Psoas muscle (tissue), 8 donors: Measurements from ENCODE around the gene GRK7. TPM values are rescaled to one million over a fixed set of nuclear protein-coding genes. Genes with fewer than 3 reads are reported as not detected.

Experiments used
- ATAC-seq, 4 donors: fragments of 200-7000 bp; cut with Tn5 transposase; one replicate each; pipeline ENCODE4 v1.9.1; 2020; ENCODE audit warnings: moderate library complexity in 3 of 4, mild to moderate bottlenecking in 2 of 4
- DNase-seq, 2 donors: peaks; one replicate each; pipeline ENCODE4 v3.0.0-alpha.2; 2020
- H3K27ac ChIP-seq: fragments of 200-600 bp; one replicate; pipeline ENCODE4 v1.8.0; 2022
- H3K27me3 ChIP-seq, 3 donors: fragments of 200-600 bp in 1 of 3; one replicate each; pipeline versions ENCODE4 v1.6.1 to v1.8.0; 2013 to 2022; ENCODE audit warnings: low read length in 2 of 3, mild to moderate bottlenecking in 2 of 3, moderate library complexity in 1 of 3; ENCODE audit not compliant: insufficient read depth in 3 of 3
- H3K36me3 ChIP-seq, 2 donors: fragments of 200-600 bp in 1 of 2; one replicate each; pipeline versions ENCODE4 v1.6.1 to v1.8.0; 2013 to 2022; ENCODE audit warnings: low read depth in 1 of 2, mild to moderate bottlenecking in 1 of 2, moderate library complexity in 1 of 2; ENCODE audit not compliant: insufficient read depth in 1 of 2
- H3K4me1 ChIP-seq: fragments of 200-600 bp; one replicate; pipeline ENCODE4 v1.8.0; 2022
- H3K4me3 ChIP-seq: fragments of 200-600 bp; one replicate; pipeline ENCODE4 v1.8.0; 2022; ENCODE audit warnings: mild to moderate bottlenecking
- H3K9me3 ChIP-seq: fragments of 200-600 bp; one replicate; pipeline ENCODE4 v1.8.0; 2022
- WGBS, 3 donors: extraction: QIAGEN DNeasy Blood & Tissue Kit; methylation state at CpG; one replicate each; pipeline versions ENCODE4 v1.1.6 to v1.1.7; 2013; 5-methylcytosine and 5-hydroxymethylcytosine counted together
- intact Hi-C, 2 donors: fragments of 100-400 bp; cut with DNase I; formaldehyde crosslinking; loops; one replicate each; pipeline versions ENCODE4 v1.11.0 to v1.14.2; 2022
- polyA plus RNA-seq, 3 donors: library from polyadenylated mRNA; stranded (reverse); fragments of 200-250 nt; gene quantifications; one replicate each; pipeline ENCODE4 v1.2.3, GENCODE V29; 2013
- total RNA-seq, 4 donors: library from RNA; stranded (reverse); fragmentation: NEBNext Ultra II Directional in 2 of 4; extraction: Animal tissue kit (Norgen Biotek cat#: 25700) in 2 of 4; gene quantifications; one replicate each; pipeline versions ENCODE4 v1.2.1 to v1.2.4, GENCODE V29; 2021 to 2023
- TF ChIP-seq, protein P1 (sequence below): fragments of 200-600 bp; IDR thresholded peaks from one replicate; pipeline ENCODE4 v1.8.0; 2022; ENCODE audit warnings: antibody characterized with exemption
- donor health status: healthy with polysubstance abuse.
- donor health status: DM: no; HTN: no; CAD: no; lungs with moderate emphysema.
- donor health status: Bipolar disorder and iron deficiency.
- donor health status: healthy.
- donor health status: DM: yes; HTN: yes; CAD: no.
- donor health status: DM: no; HTN: no; CAD: no.
- donor health status: DM: no; HTN: no; CAD: no.
- donor health status: DM: yes; HTN: yes; CAD: no.

Gene GRK7
- total and polyA plus RNA-seq, 7 donors = 0.04 to 0.64 (median 0.11) TPM; not detected in 3

DNA sequence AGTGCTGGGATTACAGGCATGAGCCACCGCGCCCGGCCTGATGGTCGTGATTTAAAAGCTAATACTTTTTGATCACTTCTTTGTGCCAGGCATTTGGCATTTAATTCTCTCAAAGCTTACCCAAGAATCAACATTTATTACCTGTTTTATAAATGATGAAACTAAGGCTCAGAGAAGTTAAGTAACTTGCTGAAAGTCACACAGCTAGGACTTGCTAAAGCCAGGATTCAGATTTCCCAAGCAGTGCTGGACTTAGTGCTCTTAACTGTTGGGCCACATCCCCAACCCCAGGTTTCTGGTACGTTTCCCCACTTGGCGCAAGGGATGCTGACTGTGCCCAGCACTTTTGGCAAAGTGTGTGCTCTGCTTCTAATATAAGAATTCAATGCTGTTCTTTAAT, 10.5 kb downstream of the GRK7 start:
- intact Hi-C loops = no loop called here
- WGBS, 3 donors = 88 to 93% (median 89%) methylated on average over 6 of the region's 6 CpGs
- Histone ChIP-seq H3K27me3 (peaks cover 0 to 3% (median 0%) of the 10 kb centered on the region in 3 donors), H3K4me1 (no peaks in the 10 kb centered on the region), H3K9me3 (no peaks in the 10 kb centered on the region), H3K4me3 (no peak overlapping the region), H3K36me3 (no peaks in the 10 kb centered on the region), H3K27ac (no peak overlapping the region)
- ATAC-seq = no peak
- DNase-seq = no peak
- TF ChIP-seq, protein P1, sequence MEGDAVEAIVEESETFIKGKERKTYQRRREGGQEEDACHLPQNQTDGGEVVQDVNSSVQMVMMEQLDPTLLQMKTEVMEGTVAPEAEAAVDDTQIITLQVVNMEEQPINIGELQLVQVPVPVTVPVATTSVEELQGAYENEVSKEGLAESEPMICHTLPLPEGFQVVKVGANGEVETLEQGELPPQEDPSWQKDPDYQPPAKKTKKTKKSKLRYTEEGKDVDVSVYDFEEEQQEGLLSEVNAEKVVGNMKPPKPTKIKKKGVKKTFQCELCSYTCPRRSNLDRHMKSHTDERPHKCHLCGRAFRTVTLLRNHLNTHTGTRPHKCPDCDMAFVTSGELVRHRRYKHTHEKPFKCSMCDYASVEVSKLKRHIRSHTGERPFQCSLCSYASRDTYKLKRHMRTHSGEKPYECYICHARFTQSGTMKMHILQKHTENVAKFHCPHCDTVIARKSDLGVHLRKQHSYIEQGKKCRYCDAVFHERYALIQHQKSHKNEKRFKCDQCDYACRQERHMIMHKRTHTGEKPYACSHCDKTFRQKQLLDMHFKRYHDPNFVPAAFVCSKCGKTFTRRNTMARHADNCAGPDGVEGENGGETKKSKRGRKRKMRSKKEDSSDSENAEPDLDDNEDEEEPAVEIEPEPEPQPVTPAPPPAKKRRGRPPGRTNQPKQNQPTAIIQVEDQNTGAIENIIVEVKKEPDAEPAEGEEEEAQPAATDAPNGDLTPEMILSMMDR = no peak

DNA sequence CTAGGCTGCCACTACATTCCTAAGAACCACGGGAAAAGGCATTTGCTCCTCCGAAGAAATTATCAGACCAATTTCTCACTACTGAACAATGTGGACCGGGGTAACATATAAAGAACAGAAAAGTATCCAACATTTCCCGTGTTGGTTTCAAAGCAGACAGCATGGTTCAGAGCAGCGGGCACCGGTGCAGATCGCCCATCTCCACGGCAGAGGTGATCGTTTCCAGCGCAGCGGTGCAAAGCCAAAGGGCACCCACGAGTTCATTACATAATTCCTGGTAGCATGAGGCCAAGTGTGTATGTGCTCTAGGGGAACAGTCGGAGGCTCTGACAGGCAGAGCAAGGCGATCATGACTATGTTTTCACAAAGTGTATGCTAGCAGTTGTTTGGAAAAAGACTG, 13.2 kb downstream of the GRK7 start:
- no peak overlapping the region for H3K4me3 ChIP-seq
- no peaks in the 10 kb centered on the region for H3K36me3 ChIP-seq
- DNase-seq (no peak), ATAC-seq (no peak)
- no peaks in the 10 kb centered on the region for H3K4me1 ChIP-seq
- H3K9me3 ChIP-seq = no peaks in the 10 kb centered on the region
- H3K27ac ChIP-seq = no peak overlapping the region
- WGBS, 3 donors = 88 to 92% (median 88%) methylated on average over 14 of the region's 14 CpGs
- TF ChIP-seq, protein P1 = no peak
- intact Hi-C loops = no loop called here
- H3K27me3 ChIP-seq = no peaks in the 10 kb centered on the region

DNA sequence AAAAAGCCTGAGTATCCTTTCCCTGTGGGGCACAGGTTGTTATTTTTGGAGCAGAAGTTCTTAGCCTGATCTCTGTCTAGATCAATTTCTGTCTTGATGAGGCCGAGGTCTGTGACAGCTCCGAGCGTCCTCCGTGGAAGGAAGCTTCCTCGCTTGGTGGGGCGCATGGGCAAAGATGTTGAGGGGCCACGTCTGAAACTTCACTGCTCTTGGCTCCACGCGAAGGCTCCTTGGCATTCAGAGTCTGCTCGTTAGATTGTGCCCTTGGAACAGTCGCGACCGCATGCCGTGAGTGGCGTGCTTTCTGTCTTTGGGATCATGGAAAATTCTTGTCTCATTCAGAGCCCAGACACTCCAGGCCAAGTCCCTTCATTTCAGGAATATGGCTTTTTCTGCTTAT, 13.7 kb downstream of the GRK7 start:
- Histone ChIP-seq H3K27me3 (no peaks in the 10 kb centered on the region), H3K4me1 (no peaks in the 10 kb centered on the region), H3K27ac (no peak overlapping the region), H3K4me3 (no peak overlapping the region), H3K9me3 (no peaks in the 10 kb centered on the region), H3K36me3 (no peaks in the 10 kb centered on the region)
- WGBS, 3 donors = 79 to 88% (median 86%) methylated on average over 15 of the region's 15 CpGs
- intact Hi-C loops = no loop called here
- TF ChIP-seq, protein P1 = no peak
- DNase-seq = no peak
- ATAC-seq = no peak

DNA sequence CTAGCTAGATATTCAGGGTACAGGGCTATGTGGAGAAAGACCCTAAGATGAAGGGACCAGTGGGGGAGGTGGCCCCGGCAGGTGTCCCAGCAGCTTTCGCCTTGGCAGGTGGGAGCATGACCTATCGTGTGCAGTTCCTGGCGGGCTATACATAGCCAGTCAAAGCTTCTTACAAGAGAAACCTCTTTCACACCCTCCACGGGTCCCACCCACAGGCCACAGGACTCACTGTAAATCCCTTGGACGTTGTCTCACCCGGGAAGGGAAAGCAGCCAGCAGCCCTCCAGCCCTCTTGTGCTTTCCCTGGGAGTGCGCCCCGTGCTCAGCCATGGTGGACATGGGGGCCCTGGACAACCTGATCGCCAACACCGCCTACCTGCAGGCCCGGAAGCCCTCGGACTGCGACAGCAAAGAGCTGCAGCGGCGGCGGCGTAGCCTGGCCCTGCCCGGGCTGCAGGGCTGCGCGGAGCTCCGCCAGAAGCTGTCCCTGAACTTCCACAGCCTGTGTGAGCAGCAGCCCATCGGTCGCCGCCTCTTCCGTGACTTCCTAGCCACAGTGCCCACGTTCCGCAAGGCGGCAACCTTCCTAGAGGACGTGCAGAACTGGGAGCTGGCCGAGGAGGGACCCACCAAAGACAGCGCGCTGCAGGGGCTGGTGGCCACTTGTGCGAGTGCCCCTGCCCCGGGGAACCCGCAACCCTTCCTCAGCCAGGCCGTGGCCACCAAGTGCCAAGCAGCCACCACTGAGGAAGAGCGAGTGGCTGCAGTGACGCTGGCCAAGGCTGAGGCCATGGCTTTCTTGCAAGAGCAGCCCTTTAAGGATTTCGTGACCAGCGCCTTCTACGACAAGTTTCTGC, 15.0 kb downstream of the GRK7 start:
- Histone ChIP-seq H3K36me3 (no peaks in the 10 kb centered on the region), H3K27ac (no peak overlapping the region), H3K4me3 (no peak overlapping the region), H3K27me3 (no peaks in the 10 kb centered on the region), H3K4me1 (no peaks in the 10 kb centered on the region), H3K9me3 (no peaks in the 10 kb centered on the region)
- ATAC-seq (no peak), DNase-seq (no peak)
- TF ChIP-seq, protein P1 = no peak
- 88 to 95% (median 89%) methylated on average over 42 of the region's 42 CpGs for WGBS, 3 donors
- intact Hi-C loops = no loop called here
